ENCODE measurements around the gene NEUROG1.
"Not testable (repeated sequence)": the region's sequence is repeated elsewhere in the genome, so short reads cannot be mapped to it uniquely, and the experiment has no call there.

NEUROG1 gene

DNA sequence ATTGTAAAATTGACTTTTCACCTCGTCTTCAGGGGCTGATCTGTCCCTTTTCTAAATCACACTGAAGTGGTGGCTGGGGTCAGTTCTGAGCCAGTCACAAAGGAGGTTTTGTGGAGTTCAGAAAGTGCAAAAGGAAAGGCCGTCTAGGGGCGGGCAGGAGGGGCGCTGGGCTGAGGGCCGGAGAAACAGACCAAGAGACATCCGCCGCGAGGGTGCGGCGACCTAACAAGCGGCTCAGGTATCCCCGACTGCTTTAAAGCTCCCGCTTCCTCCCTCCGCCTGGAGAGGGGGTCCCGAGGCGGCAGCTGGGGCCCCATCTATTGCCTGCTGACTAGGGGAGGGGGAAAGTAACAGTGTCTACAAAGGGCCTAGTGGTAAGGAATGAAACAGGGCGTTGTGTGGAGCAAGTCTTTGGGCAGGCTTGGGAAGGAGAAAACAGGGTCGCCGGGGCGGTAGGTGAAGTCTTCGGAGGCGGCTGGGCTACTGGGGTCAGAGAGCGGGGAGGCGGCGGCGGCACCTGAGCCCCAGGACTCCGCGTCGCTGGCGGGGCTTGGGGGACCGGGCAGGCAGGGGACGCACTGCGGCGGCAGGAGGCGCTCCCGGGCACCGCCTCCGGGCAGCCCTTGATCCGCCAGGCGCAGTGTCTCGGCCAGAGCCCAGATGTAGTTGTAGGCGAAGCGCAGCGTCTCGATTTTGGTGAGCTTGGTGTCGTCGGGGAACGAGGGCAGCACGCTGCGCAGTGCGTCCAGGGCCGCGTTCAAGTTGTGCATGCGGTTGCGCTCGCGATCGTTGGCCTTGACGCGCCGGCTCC, 950 bp downstream of the NEUROG1 start:
- DNase-seq: no peak

DNA sequence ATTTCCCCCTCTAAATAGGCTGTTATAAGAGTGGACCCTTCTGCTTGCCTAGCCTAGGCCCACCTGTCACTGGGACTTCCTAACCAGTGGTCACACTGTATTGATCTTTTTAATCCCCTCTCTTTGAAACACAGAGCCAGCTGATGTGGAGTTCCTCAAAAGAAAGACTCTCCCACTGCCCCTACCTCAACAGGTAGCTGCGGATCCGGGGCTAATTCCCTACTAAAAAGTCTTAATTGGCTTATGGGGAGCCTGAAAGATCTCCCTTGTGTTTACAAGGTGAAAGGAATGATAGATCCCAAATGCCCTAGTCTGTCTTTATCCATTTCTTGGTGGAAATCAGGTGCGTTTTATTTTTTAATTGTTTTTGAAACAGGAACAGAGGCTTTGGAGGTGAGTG, 2.0 kb downstream of the NEUROG1 start:
- no peak for DNase-seq

DNA sequence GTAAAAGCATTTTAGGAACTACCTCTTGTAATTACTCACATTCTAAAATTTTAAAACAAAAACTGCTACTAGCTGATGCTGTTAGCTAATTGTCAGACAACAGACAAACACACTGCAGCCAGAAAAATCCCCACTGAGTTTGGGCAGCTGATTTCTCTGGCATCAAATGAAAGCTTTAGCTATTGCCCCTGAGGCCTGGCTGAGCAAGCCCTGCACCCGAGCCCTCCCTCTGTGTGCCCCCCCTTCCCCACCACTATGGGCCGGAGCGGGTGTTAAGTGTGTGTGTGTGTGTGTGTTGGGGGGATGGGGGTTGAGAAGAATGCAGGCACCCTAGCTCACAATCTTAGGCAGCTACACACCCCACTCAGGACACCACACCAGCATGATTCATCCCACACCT, 2.4 kb downstream of the NEUROG1 start:
- no peak for DNase-seq

DNA sequence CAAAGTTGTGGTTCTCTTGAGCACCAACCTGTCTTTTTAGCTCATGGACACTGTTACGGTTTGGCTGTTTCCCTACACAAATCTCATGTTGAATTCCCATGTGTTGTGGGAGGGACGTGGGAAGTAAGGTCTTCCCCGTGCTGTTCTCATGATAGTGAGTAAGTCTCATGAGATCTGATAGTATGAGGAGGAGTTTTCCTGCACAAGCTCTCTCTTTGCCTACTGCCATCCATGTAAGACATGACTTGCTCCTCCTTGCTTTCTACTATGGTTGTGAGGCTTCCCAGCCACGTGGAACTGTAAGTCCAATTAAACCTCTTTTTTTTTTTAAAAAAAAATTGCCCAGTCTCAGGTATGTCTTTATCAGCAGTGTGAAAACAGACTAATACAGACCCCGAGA, 6.2 kb downstream of the NEUROG1 start:
- DNase-seq: not testable (repeated sequence)

DNA sequence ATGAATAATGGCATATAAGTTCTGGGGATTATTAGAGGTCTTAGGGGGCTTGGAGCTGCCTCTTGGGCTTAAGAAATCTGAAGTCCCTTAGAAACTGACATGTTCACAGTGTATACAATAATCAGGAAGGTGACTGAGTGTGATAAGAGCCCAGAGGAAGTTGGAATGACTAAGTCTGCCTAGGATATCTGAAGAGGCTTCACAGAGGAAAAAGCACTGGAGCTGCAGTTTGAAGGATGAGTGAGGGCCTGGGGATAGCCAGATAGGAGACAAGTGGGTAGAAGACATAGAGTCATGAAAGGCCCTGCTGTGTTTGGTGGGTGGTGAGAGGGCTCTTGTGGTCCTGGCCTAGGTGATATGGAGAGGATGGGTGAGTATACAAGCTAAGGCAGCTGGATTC, 8.8 kb downstream of the NEUROG1 start:
- DNase-seq: no peak

DNA sequence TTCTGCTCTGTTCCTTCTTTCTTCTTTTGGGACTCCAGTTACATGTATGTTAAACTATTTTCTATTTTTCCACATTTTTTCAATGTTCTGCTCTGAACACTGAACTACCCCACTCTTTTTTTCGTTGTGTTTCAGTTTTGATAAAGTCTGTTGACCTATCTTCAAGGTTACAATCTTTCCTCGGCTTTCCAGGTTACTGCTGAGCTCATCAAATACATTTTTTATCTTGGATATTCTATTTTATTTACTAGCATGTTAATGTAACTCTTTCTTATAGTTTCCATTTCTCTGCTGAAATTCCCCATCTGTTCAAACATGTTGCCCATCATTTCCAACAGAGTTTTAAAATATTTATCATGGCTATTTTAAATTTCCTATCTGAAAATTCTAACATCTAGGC, 13.8 kb downstream of the NEUROG1 start:
- no peak for DNase-seq

DNA sequence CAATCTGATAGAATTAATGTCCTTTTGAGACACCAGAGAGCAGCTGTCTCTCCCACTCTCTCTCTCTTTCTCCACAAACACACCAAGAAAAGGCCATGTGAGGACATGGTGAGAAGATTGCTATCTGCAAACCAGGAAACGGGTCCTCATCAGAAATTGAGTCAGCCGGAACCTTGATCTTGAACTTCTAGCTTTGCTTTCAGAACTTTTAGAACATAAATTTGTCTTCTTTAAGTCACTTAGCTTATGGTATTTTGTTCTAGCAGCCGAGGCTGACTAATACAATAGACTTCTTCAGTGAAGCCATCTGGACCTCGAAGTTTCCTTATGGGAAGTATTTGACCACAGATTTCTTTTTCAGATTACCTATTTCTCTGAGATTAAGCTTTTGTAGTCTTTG, 18.1 kb downstream of the NEUROG1 start:
- no peak for DNase-seq

DNA sequence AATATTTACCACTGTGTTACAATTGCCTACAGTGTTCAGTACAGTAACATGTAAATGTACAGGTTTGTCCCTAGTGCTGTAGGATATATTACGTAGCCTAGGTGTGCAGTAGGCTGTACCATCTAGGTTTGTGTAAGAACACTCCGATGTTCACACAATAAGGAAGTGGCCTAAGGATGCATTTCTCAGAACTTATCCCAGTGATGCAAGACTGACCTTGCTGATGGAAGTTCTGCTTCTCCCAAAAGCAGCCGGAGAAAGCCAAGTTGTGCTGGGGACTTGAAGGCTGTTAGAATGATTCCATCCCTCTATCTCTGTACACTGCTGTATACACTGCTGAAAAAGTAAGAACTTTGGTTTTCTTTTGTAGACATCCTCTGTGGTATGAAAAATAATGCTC, 21.6 kb downstream of the NEUROG1 start:
- DNase-seq: no peak

DNA sequence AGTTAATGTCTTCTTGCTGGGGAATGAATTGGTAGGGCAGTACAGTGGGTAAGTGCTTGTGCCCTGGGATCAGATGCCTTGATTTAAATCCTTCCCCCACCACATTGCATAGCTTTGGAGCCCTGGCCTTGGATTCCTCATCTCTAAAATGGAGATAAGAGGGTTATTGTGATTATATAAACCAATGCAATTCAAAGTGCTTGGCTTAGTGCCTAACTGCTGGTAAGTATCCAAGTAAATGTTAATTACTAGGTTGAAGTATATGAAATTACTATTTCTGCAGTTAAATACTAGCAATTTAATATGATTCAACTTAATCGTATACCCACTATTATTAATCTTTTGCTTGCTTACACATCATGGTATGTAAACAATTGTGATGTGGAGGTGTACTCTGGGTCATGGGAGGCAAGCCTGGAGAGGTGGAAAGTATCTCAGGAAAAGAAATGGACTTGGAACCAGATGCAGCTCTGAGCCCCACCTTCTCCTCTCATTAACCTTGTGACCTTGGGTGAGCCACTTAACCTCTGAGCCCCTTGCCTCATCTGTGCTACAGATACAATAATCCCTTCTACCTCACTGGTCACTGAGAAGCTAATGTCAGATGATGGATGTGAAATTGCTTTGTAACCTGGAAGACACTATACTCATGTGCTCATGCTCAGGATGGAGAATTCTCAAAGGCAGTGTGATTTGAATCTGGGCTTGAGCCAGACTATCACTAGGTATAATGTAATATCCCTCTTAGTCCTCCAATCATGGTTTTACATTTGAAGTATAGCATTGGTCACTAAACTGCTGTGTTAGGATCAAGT, 23.8 kb downstream of the NEUROG1 start:
- DNase-seq: no peak

DNA sequence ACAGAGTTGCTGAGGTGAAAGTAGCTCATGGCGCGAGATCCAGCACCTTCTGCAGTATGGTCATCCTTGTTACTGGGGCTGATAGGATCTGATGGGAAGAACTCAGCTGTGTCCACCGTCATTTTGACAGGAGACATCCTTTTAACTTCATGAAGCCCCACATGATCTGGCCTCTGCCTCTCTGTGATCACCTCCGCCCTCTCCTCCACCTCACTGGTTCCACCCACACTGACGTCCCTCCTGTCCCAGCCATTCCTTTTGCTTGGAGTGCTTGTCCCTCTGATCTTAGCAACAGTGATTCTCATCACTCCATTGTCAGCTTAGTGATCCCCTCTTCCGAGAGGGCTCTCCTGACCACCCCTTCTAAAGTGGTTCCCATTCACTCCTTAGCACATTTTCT, 25.8 kb downstream of the NEUROG1 start:
- no peak for DNase-seq

DNA sequence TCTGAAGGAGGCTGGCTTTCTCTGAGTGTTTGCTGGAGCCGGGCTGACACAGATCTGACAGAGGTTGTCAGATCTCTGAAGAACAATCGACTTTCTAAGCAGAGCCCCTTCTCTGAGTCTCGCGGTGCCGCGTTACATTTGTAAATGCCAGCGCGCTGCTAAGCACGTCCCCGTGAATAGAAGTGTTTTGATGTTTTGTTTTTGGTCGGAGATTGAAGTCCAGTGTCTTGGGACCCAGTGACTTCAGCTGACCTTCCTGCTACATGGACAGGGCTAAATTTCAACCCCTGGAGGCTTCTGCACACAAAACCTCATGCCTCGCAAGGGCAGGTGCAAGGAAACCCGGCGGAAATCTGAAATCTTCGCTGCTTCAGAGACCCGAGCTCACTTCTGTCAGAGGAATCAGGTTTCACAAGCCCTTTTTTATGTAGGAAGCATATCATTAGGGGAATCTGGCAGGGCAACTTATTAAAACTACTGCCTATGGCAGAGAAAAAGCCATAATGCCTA, 27.2 kb downstream of the NEUROG1 start:
- DNase-seq: peak; percentile 39

DNA sequence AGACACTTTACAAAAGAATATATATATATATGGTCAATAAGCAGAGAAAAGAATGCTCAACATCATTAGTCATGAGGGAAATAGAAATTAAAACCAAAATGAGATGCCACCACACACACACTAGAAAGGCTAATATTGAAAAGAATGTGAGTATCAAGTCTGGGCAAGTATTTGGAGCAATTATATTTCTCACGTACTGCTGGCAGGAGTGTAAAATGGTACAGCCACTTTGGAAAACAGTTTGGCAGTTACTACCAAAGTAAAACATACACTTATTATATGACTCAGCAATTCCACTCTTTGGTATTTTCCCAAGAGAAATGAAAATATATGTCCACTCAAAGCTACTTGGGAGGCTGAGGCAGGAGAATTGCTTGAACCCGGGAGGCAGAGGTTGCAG, 29.8 kb downstream of the NEUROG1 start:
- no peak for DNase-seq

DNA sequence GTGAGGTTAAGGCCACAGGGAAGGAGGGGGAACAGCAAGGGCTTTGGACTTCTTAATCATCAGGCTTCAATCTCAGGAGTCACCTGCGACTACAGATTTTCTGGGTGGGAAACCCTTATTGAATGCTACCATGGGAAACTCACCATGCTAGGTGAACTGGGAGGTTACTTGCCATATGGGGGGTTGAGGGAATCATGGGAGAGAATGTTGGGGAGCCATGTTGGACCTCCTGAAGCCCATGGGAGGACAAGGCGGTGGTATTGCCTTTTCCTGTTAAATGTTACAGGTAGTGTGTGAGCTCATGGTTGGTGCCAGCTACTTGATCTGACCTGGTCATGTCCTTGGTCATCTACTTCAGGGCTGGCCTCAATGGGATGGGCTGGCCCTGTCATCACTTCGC, 31.4 kb downstream of the NEUROG1 start:
- no peak for DNase-seq

DNA sequence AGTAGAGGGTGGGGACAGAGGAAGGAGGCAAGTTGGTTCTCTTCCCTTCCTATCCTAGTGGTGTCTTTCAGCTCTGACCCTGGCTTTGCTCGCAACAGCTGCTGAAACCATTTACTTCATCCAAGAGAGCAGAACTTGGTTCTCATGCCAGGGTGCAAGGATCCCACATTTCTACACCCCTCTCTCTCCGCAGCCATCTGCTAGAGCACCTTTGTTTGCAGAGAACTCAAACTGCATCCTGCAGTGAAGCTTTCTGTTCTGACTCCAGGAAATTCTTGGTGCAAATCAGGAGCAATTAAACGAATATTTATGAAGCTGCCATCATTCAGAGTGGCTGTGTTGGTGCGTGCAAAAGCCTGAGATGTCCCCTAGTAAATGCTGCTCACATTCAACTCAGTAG, 31.9 kb downstream of the NEUROG1 start:
- DNase-seq: no peak

DNA sequence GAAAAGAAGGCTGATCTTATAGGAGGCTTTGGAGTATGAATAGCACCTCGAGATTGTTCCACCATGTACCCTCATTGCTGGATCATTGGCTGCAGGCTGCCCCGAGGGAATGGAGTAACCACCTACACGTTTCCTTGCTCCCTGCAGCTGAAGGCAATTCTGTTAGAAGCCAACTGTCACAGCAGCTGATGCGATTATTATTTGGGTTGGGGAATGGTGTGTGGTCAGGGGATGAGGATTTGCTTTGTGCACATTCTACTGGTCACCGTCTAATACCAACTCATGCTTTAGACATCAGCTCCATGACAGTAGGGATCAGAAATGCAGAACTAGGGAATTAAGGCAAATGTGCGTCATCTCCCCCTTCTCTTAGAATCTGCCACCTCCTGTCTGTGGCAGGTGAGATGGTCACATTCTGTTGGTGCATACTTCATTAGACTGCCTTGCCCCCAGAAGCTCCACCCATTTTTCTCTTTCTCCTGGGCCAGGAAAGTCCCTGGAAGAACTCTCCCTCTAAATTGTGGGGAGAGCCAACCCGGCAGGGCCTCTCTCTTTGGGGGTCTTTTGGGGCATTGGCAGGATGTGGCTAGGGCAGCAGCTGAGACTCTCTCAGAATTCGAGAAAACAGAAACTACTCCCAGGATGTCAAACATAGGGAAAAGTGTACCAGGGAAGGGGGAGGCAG, 32.8 kb downstream of the NEUROG1 start:
- DNase-seq: no peak

DNA sequence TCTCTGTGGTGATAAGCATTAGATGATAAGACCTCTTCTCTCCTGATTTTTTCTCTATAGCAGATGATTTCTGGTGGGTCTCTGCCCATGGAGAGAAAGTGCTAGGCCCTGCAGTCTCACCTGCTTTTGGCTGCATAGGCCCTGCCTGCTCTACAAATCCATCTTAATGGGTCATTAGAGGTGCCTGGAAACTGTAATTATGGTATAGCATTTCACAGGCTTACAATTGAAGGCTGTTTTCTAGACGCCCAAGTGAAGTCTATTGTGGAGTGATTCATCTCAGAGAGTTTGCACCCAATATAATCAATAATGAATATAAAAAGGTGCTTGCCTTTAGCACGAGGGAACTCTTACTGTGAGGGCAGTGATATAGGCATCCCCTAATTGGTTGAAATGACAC, 33.8 kb downstream of the NEUROG1 start:
- DNase-seq: peak; percentile 47

DNA sequence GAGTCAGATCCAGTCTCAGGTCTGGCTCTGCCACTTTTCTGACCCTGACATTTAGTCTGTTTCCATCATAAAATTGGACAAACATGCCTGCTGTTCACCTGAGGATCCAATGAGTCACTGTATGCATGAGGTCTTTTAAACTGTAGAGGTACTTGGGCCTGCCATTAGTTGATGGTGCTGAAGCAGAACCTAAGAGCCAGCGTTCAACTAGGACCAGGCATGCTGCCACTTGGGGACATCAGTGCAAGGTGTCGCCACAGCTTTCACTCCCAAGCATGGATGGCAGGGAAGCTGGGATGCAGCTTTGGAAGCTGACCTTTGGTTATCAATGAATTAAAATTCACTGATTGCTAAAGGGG, 37.1 kb downstream of the NEUROG1 start:
- no peak for DNase-seq

DNA sequence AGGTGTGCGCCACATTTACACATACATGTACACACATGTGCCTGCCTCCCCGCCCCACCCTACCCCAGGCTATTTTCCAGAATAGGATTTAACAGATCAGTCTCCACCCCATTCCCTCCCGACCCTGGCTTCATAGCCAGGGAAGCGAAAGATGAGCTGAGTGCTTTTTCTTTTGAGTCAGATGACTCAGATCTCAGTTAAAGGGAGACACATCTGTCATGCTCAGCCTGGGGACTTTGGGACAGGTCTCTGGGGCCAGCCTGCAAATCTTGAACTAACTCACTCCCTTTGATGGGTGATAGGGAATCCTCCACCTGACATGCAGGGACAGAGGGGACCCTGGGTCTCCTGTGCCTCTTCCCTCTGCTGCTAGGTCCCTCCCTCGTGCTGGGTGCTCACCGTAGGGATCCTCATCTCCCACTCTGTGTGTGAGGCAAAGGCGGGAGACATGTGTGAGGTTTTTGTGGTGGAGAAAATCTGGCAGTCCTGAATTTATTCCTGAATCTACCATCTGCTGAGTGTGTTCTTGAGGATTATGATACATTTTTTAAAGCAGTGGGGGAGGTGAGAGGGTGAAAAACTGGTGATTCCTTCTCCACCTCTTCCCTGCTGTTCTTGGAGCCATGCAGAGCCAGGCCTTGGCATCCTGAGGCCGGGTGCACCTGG, 37.7 kb downstream of the NEUROG1 start:
- no peak for DNase-seq

DNA sequence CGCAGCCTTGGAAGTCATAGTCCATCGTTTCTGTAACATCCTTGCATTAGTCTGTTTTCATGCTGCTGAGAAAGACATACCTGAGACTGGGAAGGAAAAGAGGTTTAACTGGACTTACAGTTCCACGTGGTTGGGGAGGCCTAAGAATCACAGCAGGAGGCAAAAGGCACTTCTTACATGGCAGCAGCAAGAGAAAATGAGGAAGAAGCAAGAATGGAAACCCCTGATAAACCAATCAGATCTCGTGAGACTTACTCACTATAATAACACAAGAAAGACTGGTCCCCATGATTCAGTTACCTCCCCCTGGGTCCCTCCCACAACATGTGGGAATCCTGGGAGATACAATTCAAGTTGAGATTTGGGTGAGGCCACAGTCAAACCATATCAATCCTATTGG, 40.2 kb downstream of the NEUROG1 start:
- DNase-seq: not testable (repeated sequence)

DNA sequence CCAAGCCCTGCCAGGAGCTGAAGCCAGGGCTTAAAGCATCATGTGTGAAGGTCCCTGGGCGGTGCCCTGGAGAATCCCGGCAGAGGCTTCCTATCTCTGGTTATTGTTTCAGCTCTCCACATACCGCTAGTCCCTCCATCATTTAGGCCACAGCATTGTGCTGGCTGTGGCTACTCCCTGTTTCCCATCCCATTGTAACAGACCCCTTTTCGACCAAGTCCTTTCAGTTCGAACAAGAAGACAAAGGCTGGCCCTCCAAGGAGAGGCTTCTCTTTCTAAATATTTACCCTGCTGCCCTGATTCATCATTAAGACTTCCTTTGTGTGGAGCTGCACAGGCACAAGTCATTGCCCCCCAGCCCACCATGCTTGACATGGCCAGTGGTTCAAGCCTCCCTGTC, 41.6 kb downstream of the NEUROG1 start:
- no peak for DNase-seq

DNA sequence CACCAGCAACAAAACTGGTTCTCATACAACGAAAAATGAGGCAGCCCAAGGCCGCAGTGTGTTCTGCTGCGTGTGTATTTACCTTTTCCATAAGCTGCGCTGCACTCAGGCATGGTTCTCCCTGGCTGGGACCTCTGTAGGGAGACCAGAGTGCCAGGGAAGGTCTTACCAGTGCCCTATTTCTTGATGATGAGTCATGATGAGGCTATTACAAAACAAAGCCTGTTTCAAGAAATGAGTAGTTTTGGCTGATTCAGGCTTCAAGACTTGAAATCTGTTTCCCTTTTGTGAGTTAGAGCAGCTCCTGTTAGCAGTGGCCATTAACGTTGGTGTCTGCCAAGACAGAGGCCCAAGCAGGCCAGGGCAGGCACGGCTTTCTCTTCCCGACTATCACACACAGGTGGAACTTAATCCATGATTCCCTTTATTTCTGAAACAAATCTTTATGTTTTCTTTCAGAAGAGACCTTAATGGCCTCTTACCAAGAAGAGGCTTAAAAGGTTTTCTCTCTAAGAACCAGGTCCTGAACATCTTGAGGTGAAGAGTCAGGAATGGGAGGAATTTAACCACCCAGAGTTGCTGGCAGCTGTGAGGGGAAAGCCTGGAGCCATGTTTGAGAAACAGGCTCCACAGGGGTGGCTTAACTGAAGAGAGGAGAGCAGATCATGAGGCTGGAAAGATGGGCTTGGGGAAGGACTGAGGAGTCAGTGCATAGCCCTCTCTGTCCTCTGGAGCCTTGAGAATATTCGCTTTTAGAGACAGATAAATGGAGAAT, 42.2 kb downstream of the NEUROG1 start:
- no peak for DNase-seq

DNA sequence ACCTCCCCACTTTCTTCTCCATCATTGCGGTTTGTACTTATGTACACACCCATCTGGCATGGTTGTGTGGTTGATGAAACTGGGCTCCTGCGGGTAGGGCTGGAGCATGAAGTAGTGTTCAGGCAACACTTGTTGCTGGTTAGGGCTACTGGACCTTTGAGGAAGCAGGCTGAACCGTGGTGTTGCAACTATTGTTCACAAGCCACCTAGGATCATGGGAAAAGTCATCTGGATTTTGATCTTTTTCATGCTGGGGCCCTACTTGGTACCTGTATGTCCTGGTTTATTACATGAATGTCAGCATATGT, 43.5 kb downstream of the NEUROG1 start:
- DNase-seq: no peak

Measured in NCI-H1092 treated with DMSO at 0.1 percent for 48 hours (cell line).